ACC112 (cell line): ENCODE results near the gene CDH7.

Source experiments
- H2AFZ ChIP-seq: fragments of 200-600 bp; sonication (generic); one replicate; pipeline ENCODE4 v1.6.0; 2017; ENCODE audit warnings: antibody characterized with exemption, low read length; ENCODE audit not compliant: unreplicated experiment
- H3K27ac ChIP-seq: fragments of 200-600 bp; sonication (generic); 2 replicates; pipeline ENCODE4 v1.5.1; 2014; ENCODE audit warnings: low read depth, mild to moderate bottlenecking, antibody characterized with exemption, low read length, moderate library complexity
- H3K27me3 ChIP-seq: fragments of 200-600 bp; sonication (generic); 2 replicates; pipeline ENCODE4 v1.6.1; 2014; ENCODE audit warnings: mild to moderate bottlenecking, antibody characterized with exemption, low read length, moderate library complexity, mixed read lengths; ENCODE audit not compliant: insufficient read depth
- H3K36me3 ChIP-seq: fragments of 200-600 bp; sonication (generic); 2 replicates; pipeline ENCODE4 v1.6.1; 2016; ENCODE audit warnings: mild to moderate bottlenecking, antibody characterized with exemption, low read length, moderate library complexity, mixed read lengths; ENCODE audit not compliant: insufficient read depth
- H3K4me1 ChIP-seq: fragments of 200-600 bp; sonication (generic); one replicate; pipeline ENCODE4 v1.6.1; 2016; ENCODE audit warnings: low read length, mixed read lengths; ENCODE audit not compliant: insufficient read depth, unreplicated experiment, control insufficient read depth
- H3K4me3 ChIP-seq: fragments of 200-600 bp; sonication (generic); 2 replicates; pipeline ENCODE4 v1.5.1; 2014; ENCODE audit warnings: mild to moderate bottlenecking, low read depth, low read length
- H3K79me2 ChIP-seq: fragments of 200-600 bp; sonication (generic); one replicate; pipeline ENCODE4 v1.6.0; 2016; ENCODE audit warnings: low read length; ENCODE audit not compliant: control insufficient read depth, unreplicated experiment, insufficient read depth

CDH7 gene

DNA sequence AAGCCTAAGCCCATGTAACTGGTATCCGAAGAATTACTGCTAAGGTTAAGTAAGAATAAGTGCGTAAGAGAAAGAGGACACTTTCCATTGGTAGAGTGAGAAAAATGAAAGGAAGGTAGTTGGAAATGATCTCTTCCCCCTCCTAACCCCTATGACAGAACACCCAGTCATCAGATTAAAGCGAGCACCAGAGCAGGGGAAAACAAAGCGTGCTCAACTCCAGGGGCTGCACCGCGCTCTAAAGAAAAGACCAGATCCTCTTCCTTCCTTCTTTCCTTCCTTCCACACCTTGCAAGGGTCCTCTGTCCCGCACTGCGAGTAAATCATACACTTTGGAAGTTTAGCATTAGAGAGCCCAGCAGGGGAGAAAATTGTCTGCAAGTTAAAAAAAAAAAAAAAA, 971 bp upstream of the CDH7 start:
- Histone ChIP-seq H3K27me3 (peaks cover 30% of the 10 kb centered on the region), H3K36me3 (no peaks in the 10 kb centered on the region), H3K79me2 (no peaks in the 10 kb centered on the region), H3K4me1 (no peaks in the 10 kb centered on the region), H2AFZ (no peak overlapping the region), H3K4me3 (no peak overlapping the region), H3K27ac (no peak overlapping the region)

DNA sequence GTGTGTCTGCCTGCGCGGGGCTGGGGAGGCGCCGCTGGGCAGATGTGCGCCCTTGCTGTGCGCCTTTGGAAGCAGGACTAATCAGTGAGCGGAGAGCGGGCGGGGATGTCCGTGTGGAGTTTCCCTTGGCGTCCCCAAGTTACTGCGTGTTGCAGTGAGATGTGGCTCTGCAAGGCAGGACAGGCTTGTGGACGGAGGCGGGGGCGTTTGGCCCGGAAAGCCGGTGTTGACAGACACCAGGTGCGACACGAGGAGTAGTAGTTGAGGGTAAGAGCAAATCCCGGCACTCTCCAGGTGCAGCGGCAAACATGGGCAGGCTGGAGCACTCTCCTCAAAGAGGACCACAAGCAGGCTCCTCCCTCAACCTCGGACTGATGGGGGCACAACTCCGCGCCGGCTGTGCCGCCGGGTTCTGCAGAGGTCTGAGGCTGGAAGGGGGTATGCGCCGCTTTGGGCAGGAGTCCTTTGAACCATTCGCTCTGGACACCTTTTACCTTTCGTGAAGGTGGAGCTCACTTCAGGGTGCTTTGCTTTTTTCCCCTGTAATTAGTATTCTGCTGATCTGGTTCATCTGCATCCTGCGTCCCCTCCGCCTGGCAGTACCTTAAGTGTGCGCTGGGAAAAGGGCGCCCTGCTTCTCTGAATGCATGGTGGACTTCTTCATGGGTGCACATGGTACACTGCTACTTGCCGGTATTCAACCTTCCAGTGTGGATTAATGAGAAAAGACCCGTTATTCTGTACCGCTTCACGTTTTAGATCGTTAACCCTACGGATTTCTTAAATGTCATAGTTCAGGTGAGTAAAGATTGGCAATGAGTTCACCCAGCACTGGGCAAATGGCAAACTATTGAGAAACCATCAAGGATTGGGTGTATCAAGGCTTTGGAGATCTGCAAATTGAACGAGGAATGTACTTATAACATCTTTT, 608 bp downstream of the CDH7 start:
- H3K27ac ChIP-seq = no peak overlapping the region

DNA sequence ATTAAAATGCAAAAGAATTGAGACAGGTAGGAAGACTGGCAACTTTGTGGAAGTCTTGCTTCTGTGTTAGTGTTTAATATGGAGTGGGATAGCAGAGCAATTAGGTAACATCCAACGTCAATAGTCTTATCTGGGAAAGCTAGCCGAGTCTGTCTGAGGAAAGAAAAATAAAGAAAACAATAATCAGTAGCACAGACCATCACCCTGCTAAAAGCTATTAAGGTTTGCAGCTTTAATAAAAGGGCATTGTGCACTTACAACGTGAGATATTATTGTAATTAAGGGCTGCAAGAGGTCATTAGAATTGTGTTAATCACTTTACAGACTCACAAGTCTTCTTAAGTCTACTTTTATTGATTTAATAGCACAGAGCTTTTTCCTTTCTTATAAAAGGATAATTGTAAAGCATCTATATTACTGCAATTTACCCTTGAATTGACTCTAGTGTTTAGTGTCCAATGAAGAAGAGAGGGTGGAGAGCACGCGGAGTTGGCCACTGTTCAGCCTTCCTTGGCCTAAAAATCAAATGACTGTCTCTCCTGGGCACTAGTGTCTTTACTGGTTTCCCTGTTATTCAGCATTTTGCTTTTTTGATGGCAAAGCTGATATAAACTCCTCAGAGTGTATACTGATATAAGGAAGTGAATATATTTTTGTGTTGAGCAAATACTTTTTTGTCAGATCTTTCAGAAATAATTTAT, 2.0 kb downstream of the CDH7 start:
- no peak overlapping the region for H2AFZ ChIP-seq
- no peaks in the 10 kb centered on the region for H3K4me1 ChIP-seq
- peaks cover 30% of the 10 kb centered on the region for H3K27me3 ChIP-seq
- H3K27ac ChIP-seq = no peak overlapping the region
- H3K79me2 ChIP-seq = no peaks in the 10 kb centered on the region
- H3K36me3 ChIP-seq = no peaks in the 10 kb centered on the region
- no peak overlapping the region for H3K4me3 ChIP-seq

More for the DNA sequence above, 608 bp downstream of the CDH7 start:
- peaks cover 30% of the 10 kb centered on the region for H3K27me3 ChIP-seq
- H3K4me1 ChIP-seq = no peaks in the 10 kb centered on the region
- H2AFZ ChIP-seq = no peak overlapping the region
- no peaks in the 10 kb centered on the region for H3K79me2 ChIP-seq
- H3K4me3 ChIP-seq = no peak overlapping the region
- no peaks in the 10 kb centered on the region for H3K36me3 ChIP-seq

DNA sequence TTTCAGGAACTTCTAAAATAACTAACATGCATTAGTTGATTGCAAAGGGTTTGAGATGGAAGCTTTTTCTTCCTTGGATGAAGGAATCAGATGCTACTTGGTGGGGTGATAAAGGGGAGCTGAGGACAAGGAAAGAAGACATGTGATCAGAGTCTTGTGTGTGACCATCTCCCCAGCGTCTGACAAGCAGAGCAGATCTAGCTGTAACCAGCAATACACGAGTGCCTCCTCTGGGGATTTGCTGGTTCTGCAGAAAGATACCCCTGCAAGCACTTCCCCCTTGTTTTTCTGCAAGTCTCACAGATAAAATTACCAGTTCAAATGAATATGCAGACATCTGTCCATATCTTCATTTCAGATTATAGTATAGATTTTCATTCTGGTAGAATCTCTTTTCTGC, 2.7 kb downstream of the CDH7 start:
- Histone ChIP-seq H3K27me3 (peaks cover 30% of the 10 kb centered on the region), H3K36me3 (no peaks in the 10 kb centered on the region), H3K27ac (no peak overlapping the region), H2AFZ (no peak overlapping the region), H3K79me2 (no peaks in the 10 kb centered on the region), H3K4me1 (no peaks in the 10 kb centered on the region), H3K4me3 (no peak overlapping the region)

DNA sequence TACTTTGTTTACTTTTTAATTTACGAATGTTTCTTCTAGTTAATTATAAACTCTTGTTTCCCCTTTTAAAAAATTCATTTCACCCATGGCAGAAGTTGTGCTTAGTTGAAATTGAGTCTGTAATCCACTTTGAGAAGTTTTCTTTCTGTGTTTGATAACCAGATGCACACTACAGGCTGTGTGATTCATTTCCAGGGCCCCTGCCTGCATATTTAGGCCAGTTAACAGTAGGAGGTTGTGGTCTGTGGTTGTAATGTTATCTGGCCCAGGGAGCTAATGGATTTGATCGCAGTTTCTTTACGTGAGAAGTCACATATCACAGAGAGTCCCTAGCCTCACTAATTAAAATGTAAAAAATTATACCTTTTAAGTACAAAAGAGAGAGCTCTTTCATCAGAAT, 3.3 kb downstream of the CDH7 start:
- no peaks in the 10 kb centered on the region for H3K36me3 ChIP-seq
- H3K27me3 ChIP-seq = peaks cover 30% of the 10 kb centered on the region
- no peak overlapping the region for H3K27ac ChIP-seq
- H2AFZ ChIP-seq = no peak overlapping the region
- H3K4me1 ChIP-seq = no peaks in the 10 kb centered on the region
- no peak overlapping the region for H3K4me3 ChIP-seq
- H3K79me2 ChIP-seq = no peaks in the 10 kb centered on the region

DNA sequence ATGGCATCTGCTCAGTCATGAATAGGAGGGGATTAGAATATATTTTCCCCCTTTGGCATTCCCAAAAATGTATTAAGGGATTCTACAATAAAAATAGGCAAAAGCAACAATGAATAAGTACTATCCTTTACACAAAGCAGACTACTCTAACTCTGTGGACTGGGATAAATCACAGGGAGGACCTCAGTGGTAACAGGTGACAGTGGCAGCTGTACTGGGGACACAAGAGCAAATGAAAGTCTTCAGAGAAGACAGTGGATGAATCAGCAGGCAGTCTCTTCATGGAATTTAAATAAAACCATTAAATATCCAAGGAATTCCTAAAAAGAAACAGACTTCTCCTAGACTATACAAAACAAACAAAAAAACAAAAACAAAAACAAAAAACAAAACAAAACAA, 4.8 kb downstream of the CDH7 start:
- Histone ChIP-seq H3K27me3 (peaks cover 19% of the 10 kb centered on the region), H3K4me3 (no peak overlapping the region), H3K79me2 (no peaks in the 10 kb centered on the region), H2AFZ (no peak overlapping the region), H3K27ac (no peak overlapping the region), H3K4me1 (no peaks in the 10 kb centered on the region), H3K36me3 (no peaks in the 10 kb centered on the region)

DNA sequence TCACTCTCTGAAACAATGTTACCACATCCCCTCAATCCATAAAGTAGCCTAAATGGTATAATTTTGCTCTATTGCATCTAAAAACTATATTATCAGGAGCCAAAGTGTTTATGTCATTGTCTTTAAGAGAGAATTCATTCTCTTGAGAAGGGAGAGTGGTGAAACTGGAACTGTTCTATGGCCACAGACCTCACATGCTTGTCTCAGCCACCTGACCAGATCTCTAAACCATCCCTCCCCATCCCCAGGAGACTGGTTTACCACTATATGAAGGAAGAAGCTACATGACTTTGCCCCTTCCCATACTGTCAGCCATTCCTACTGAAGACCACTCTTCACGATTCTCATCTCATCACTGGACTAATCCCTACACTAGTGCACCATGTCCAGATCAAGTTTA, 9.6 kb downstream of the CDH7 start:
- Histone ChIP-seq H3K4me1 (no peaks in the 10 kb centered on the region), H3K27me3 (no peaks in the 10 kb centered on the region), H3K36me3 (no peaks in the 10 kb centered on the region), H2AFZ (no peak overlapping the region), H3K27ac (no peak overlapping the region), H3K79me2 (no peaks in the 10 kb centered on the region), H3K4me3 (no peak overlapping the region)

DNA sequence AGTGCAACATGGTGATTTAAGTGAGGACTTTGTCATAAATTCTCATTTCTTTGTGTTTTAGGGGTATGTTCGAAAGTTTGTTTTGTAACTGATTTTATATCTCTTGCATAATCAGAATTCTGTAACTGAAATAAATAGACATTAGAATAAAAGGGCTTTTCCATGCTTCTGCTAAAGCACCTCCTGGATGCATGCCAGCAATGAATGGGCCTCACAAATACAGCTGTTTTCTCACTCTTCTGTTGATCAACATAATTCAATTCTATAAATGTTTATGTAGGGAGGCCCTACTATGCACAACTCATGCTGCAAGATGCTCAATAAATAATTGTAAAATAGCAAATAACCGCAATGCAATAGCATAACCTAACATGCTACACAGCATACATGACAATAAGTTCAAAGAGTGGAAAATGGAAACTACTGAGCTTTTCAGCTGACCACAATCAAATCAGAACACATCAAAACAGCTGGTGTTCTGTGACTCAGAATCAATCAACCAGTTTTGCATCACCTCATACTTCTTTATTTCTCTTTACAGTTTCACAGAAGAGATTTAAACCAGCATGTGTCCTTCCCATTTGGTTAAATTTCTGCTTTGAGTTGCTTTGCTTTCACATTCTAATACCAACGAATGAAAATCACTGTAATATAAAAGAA, 11.0 kb downstream of the CDH7 start:
- Histone ChIP-seq H3K36me3 (no peaks in the 10 kb centered on the region), H2AFZ (no peak overlapping the region), H3K27me3 (no peaks in the 10 kb centered on the region), H3K4me1 (no peaks in the 10 kb centered on the region), H3K79me2 (no peaks in the 10 kb centered on the region), H3K4me3 (no peak overlapping the region), H3K27ac (no peak overlapping the region)

DNA sequence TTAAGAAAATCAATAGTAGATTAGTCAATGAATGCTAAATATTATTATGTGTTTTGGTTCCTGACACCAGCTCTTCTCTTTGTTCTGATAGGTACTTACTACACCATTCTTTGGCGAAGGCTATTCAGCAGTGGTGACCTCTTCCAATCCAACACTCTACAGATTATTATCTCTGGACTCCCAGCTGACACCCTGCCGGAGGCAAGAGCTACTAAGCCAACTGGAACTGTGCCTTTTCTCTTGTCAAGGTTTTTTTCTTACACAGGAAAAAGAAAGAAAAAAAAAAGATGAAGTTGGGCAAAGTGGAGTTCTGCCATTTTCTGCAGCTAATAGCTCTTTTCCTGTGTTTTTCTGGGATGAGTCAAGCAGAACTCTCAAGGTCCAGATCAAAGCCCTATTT, 11.7 kb downstream of the CDH7 start:
- no peaks in the 10 kb centered on the region for H3K36me3 ChIP-seq
- H3K4me1 ChIP-seq = no peaks in the 10 kb centered on the region
- no peaks in the 10 kb centered on the region for H3K27me3 ChIP-seq
- H3K27ac ChIP-seq = no peak overlapping the region
- no peak overlapping the region for H2AFZ ChIP-seq
- H3K79me2 ChIP-seq = no peaks in the 10 kb centered on the region
- H3K4me3 ChIP-seq = no peak overlapping the region

DNA sequence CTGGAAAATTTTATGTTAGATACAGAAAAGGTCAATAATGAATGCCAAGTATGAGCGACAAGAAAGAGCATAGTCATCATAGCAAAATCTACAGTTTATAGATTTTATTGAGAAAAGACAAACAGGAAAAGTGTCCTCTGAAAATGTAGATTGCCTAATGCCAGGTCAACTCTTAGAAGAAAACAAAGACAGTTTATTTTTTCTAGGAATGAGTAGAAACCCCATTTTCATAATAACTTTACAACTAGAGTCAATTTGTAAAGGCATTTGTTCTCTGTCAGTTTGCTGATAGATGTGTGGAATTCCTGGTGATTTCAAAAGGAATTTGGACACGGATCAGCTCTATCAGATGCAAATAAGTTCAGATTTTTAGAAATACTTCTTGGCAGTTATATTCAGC, 16.6 kb downstream of the CDH7 start:
- no peak overlapping the region for H2AFZ ChIP-seq
- no peaks in the 10 kb centered on the region for H3K36me3 ChIP-seq
- H3K27me3 ChIP-seq = no peaks in the 10 kb centered on the region
- no peak overlapping the region for H3K27ac ChIP-seq
- no peak overlapping the region for H3K4me3 ChIP-seq
- H3K4me1 ChIP-seq = no peaks in the 10 kb centered on the region
- no peaks in the 10 kb centered on the region for H3K79me2 ChIP-seq
